Activated CD4-positive, CD25-positive, alpha-beta regulatory T cell treated with anti-CD3 and anti-CD28 coated beads, Interleukin-2, amount 50 U/mL, for 72 hours (primary cell): ENCODE data around the gene RPL14.
A peak's percentile ranks its signal among the peaks of the same experiment; 100 is the strongest.
"Not testable (repeated sequence)": the region's sequence is repeated elsewhere in the genome, so short reads cannot be mapped to it uniquely, and the experiment has no call there.

Experiments used
- DNase-seq: peaks from one replicate; pipeline ENCODE4 v3.0.0; 2021

Gene RPL14

GRCh38 chr3:40456940-40457823 lies at the start of gene RPL14:
TSS of gene RPL14 (plus strand) at chr3:40457339. CDS start at chr3:40457472, 133 bp downstream.
- peak; percentile 93 for DNase-seq

GRCh38 chr3:40407611-40408010 lies 49.5 kb upstream of the RPL14 start:
- DNase-seq: no peak

- DNase-seq: no peak
Observed at GRCh38 chr3:40414270-40414669, 42.9 kb upstream of the RPL14 start.

- DNase-seq: no peak
Observed at GRCh38 chr3:40417845-40418543, 39.1 kb upstream of the RPL14 start.

- no peak for DNase-seq
Observed at GRCh38 chr3:40422861-40423260, 34.3 kb upstream of the RPL14 start.

GRCh38 chr3:40427045-40427669 lies 30.0 kb upstream of the RPL14 start:
- DNase-seq: no peak

GRCh38 chr3:40432793-40433192 lies 24.3 kb upstream of the RPL14 start:
- DNase-seq: no peak

GRCh38 chr3:40437889-40438288 lies 19.2 kb upstream of the RPL14 start:
- DNase-seq: no peak

- no peak for DNase-seq
Observed at GRCh38 chr3:40445062-40445461, 12.1 kb upstream of the RPL14 start.

GRCh38 chr3:40445880-40446279 lies 11.3 kb upstream of the RPL14 start:
- DNase-seq: no peak

GRCh38 chr3:40450438-40450837 lies 6.7 kb upstream of the RPL14 start:
- no peak for DNase-seq

- DNase-seq: no peak
Observed at GRCh38 chr3:40451551-40451950, 5.6 kb upstream of the RPL14 start.

GRCh38 chr3:40452057-40452456 lies 5.1 kb upstream of the RPL14 start:
- no peak for DNase-seq

- DNase-seq: no peak
Observed at GRCh38 chr3:40452562-40452875, 4.6 kb upstream of the RPL14 start.

- DNase-seq: peak; percentile 91
Observed at GRCh38 chr3:40452876-40453730, 4.0 kb upstream of the RPL14 start.

GRCh38 chr3:40453933-40454332 lies 3.2 kb upstream of the RPL14 start:
- no peak for DNase-seq

- no peak for DNase-seq
Observed at GRCh38 chr3:40455328-40455727, 1.8 kb upstream of the RPL14 start.

GRCh38 chr3:40456279-40456939 lies 730 bp upstream of the RPL14 start:
- DNase-seq: no peak

GRCh38 chr3:40458473-40458872 lies 1.3 kb downstream of the RPL14 start:
- DNase-seq: no peak

- not testable (repeated sequence) for DNase-seq
Observed at GRCh38 chr3:40460481-40460880, 3.3 kb downstream of the RPL14 start.

GRCh38 chr3:40461161-40461560 lies 4.0 kb downstream of the RPL14 start:
- no peak for DNase-seq

- not testable (repeated sequence) for DNase-seq
Observed at GRCh38 chr3:40462838-40463237, 5.7 kb downstream of the RPL14 start.
